ENCODE measurements around the gene SUN2. TPM values are rescaled to one million over a fixed set of nuclear protein-coding genes. Genes with fewer than 3 reads are reported as not detected.

SUN2 gene
- total RNA-seq, 1 donor from 2014 or later, result 123 TPM

- no peak for DNase-seq (ENCODE audit: low read depth in 2 of 2)
These were observed 57.2 kb downstream of the SUN2 start for GRCh38 chr22:38698407-38699094.

GRCh38 chr22:38697425-38698089, 58.2 kb downstream of the SUN2 start:
- DNase-seq (ENCODE audit: low read depth in 2 of 2), result peak in 1 of 2 donors; percentile 55

GRCh38 chr22:38696606-38697424, 59.0 kb downstream of the SUN2 start:
- DNase-seq (ENCODE audit: low read depth in 2 of 2), result peak; percentile 89 to 95

GRCh38 chr22:38694940-38695339, 60.9 kb downstream of the SUN2 start:
- peak in 1 of 2 donors; percentile 36 for DNase-seq (ENCODE audit: low read depth in 2 of 2)

GRCh38 chr22:38694049-38694448, 61.7 kb downstream of the SUN2 start:
- DNase-seq (ENCODE audit: low read depth in 2 of 2), result peak in 1 of 2 donors; percentile 26

GRCh38 chr22:38689651-38690050, 66.1 kb downstream of the SUN2 start:
- DNase-seq (ENCODE audit: low read depth in 2 of 2), result no peak

GRCh38 chr22:38685761-38686160, 70.0 kb downstream of the SUN2 start:
- DNase-seq (ENCODE audit: low read depth in 2 of 2), result no peak

GRCh38 chr22:38684895-38685294, 70.9 kb downstream of the SUN2 start:
- DNase-seq (ENCODE audit: low read depth in 2 of 2), result no peak

Other genes with a start within 250 kb of the SUN2 start
- gene DDX17, start 249.7 kb downstream of the SUN2 start, total RNA-seq, result 316 and 468 TPM in 2 replicates
- gene DMC1, start 185.8 kb downstream of the SUN2 start, total RNA-seq, result 0.63 and 0.90 TPM in 2 replicates
- 0.26 and 0.38 TPM in 2 replicates for gene FAM227A, start 99.6 kb downstream of the SUN2 start, total RNA-seq
- gene CBY1, start 99.4 kb downstream of the SUN2 start, total RNA-seq, result 17.3 and 18.0 TPM in 2 replicates
- 54.5 and 71.8 TPM in 2 replicates for gene TOMM22, start 74.0 kb downstream of the SUN2 start, total RNA-seq
- 69.6 and 77.2 TPM in 2 replicates for gene JOSD1, start 55.1 kb downstream of the SUN2 start, total RNA-seq
- 14.4 and 18.8 TPM in 2 replicates for gene GTPBP1, start 50.1 kb downstream of the SUN2 start, total RNA-seq
- 11.8 and 16.2 TPM in 2 replicates for gene DNAL4, start 38.1 kb upstream of the SUN2 start, total RNA-seq
- 0.13 TPM in 2 replicates for gene NPTXR, start 88.0 kb upstream of the SUN2 start, total RNA-seq
- 13.4 and 15.7 TPM in 2 replicates for gene CBX6, start 116.2 kb upstream of the SUN2 start, total RNA-seq
- not detected in 2 replicates for gene APOBEC3A, start 201.6 kb upstream of the SUN2 start, total RNA-seq
- gene APOBEC3B, start 226.3 kb upstream of the SUN2 start, total RNA-seq, result 0.76 and 1.3 TPM in 2 replicates